ENCODE results near the gene CA11. TPM values are rescaled to one million over a fixed set of nuclear protein-coding genes. Genes with fewer than 3 reads are reported as not detected.

CA11 gene
- total and polyA plus RNA-seq, 9 of the 15 experiments (the other 6 are each of a cell fraction or from before 2014, with no cell fraction given), result 2.9 to 19.9 (median 8.3) TPM

GRCh38 chr19:48685583-48685982 is 39.6 kb upstream of the CA11 start (continued):
- TF ChIP-seq KAT2B (IDR thresholded peaks at IDR 0.05; ENCODE audit: low read depth, low read length) (no peak), SMARCA4 (IDR thresholded peaks at IDR 0.05) (0 out of 2 replicates have a peak, but pooled peaks have one; percentile 20), KLF1 (tag; IDR thresholded peaks at IDR 0.05) (no peak), ADNP (tag; IDR thresholded peaks at IDR 0.05) (0 out of 2 replicates have a peak, but pooled peaks have one; percentile 31), ZFPM2 (CRISPR knock-in tag; IDR thresholded peaks at IDR 0.05) (no peak), ZEB2 (IDR thresholded peaks at IDR 0.05) (peak; percentile 88), ZNF431 (CRISPR knock-in tag; IDR thresholded peaks at IDR 0.05) (no peak), NCOA1 (IDR thresholded peaks at IDR 0.05; ENCODE audit: low read depth) (no peak), TCF15 (CRISPR knock-in tag; IDR thresholded peaks at IDR 0.05) (no peak), ZNF518B (CRISPR knock-in tag; IDR thresholded peaks at IDR 0.05) (no peak), SAP30 (IDR thresholded peaks at IDR 0.05; ENCODE audit: borderline replicate concordance, insufficient read depth, low read depth, low read length, poor library complexity, severe bottlenecking) (no peak), CTCF (IDR thresholded peaks at IDR 0.05 in 2 of 3, conservative IDR thresholded peaks at IDR 0.05 in 1 of 3; ENCODE audit: insufficient read depth in 2 of 3, low read depth in 1 of 3, low read length in 3 of 3) (no peak), ELF2 (CRISPR knock-in tag; IDR thresholded peaks at IDR 0.05) (no peak), FOXA1 (IDR thresholded peaks at IDR 0.05; ENCODE audit: borderline replicate concordance) (no peak), SMARCA5 (IDR thresholded peaks at IDR 0.05) (no peak), POLR2AphosphoS2 (IDR thresholded peaks at IDR 0.05; ENCODE audit: low read length) (no peak)
- TF ChIP-seq, protein P1, sequence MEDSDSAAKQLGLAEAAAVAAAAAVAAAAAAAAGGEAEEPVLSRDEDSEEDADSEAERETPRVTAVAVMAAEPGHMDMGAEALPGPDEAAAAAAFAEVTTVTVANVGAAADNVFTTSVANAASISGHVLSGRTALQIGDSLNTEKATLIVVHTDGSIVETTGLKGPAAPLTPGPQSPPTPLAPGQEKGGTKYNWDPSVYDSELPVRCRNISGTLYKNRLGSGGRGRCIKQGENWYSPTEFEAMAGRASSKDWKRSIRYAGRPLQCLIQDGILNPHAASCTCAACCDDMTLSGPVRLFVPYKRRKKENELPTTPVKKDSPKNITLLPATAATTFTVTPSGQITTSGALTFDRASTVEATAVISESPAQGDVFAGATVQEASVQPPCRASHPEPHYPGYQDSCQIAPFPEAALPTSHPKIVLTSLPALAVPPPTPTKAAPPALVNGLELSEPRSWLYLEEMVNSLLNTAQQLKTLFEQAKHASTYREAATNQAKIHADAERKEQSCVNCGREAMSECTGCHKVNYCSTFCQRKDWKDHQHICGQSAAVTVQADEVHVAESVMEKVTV (CRISPR knock-in tag; IDR thresholded peaks at IDR 0.05), result no peak

Measured in K562 (cell line).